Stimulated activated CD8-positive, alpha-beta memory T cell treated with anti-CD3 and anti-CD28 coated beads, Interleukin-7, amount 100 ng/mL, for 1 hour (primary cell): ENCODE measurements around the gene DIO3.

ENCODE experiments used
- DNase-seq, 2 donors: peaks; one replicate each; pipeline ENCODE4 v3.0.0-alpha.2; 2020; ENCODE audit warnings: low read depth in 2 of 2

The DIO3 gene

GRCh38 chr14:101598159-101598558 lies 36.9 kb downstream of the DIO3 start:
- DNase-seq: no peak

DNA sequence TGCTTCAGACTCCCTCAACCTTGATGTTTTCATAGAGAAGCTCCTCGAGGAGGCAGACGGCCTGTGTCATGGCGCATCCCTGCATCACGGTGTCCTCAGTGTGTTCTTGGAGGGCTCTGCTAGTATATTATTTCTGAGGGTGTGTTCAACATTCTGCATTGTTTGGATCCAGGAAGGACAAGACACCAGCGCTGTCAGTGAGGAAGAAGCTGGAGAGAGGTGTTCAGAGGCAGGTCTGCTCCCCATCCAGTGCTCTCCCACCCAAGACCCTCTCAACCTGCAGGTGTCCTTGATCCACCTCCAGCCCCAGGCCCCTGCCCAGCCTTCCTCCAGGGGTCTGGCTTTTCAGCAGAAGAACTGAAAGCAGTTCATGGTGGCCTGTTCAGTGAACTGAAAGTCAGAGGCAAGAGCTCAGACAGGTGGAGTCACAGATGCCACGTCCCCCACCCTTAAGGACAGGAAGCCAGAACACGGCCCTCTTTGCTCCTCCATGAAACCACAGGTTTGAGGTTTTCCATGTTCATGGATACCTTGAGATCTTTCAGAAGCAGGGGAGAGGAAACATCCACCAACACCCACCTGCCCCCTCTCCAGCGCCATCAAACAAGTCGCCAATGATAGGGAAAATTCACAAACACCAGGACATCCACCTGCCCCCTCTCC lies 37.4 kb downstream of the DIO3 start:
- DNase-seq: no peak

- no peak for DNase-seq
These were observed 38.1 kb downstream of the DIO3 start for GRCh38 chr14:101599234-101599885.

DNA sequence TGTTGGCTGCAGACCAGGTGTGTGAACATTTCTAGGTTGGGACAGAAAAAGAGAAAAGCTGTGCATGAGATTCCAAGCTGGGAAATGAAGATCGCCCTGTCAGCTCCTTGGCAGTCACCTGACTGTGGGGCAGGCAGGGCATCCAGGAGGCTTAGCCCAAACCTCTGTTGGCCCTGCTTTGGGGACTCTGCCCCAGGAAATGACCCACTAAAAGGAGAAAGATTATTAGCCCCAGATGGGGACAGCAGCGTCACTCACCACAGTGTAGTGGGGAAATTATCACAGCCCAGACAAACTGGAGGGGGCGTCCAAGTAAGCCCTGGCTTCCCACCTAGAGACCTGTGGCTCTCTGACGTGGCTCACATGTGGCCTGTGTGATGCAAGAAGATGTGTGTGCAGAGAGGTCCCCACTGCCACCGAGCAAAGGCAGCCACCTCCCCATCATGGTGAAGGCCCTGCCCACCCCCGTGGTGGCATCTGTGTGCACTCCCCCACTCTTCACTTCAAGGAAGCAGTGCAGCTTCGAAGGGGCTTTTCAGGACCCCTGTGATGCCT lies 39.1 kb downstream of the DIO3 start:
- DNase-seq: no peak

DNA sequence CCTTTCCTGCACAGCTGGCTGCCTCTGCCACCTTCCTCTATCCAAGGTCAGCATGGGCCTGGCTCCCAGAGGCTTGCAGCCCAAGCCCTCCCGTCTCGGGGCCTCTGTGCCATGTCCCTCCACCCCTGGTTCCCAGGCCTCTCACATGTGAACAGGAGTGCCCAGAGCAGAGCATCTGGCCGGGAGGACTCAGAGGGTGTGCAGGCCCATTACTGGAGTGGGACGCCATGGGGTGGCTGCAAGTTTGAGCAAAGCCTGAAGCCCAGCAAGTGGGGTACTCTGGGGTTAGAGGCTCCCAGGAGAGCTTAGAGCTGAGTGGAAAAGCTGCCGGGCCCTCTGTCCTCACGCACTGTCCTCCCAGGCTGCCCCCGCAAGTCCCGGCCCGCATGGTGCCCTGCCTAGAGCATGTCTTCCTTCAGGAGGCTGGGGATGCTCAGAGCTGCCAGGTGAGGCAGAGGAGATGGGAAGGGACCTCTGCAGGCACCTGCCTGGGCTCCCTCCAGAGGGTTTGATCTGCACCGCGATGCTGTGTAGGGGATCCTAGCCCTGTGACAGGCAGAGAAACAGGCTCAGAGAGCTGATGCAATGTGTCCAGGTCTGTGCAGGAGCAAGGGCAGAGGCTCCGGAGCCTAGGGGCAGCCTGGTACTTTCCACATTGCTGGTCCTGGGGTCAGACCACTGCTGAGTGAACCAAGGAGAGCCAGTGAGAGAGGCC lies 39.8 kb downstream of the DIO3 start:
- DNase-seq: no peak

- DNase-seq: no peak
These were observed 40.5 kb downstream of the DIO3 start for GRCh38 chr14:101601606-101602465.

- no peak for DNase-seq
These were observed 41.2 kb downstream of the DIO3 start for GRCh38 chr14:101602466-101602840.

DNA sequence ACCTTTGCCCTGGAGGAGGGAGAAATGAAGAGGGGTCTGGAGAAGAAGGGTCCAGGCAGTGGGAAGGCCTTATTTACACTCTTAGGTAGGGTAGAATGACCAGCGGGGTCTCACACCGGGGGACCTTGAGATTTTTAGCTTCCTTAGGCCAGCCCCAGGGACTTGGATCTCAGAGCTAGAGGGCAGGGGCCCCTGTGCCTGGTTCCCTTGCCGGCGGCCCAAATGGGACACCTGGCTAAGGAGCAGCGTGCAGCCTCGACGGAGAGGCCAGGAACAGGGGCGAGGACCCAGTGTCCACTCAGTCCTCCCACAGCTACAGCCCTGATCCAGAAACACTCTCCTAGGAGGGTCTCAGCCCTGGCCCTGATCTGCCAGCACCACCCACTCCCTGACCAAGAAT lies 41.8 kb downstream of the DIO3 start:
- DNase-seq: no peak

GRCh38 chr14:101604228-101604934 lies 43.1 kb downstream of the DIO3 start:
- DNase-seq: no peak

- no peak for DNase-seq
These were observed 43.9 kb downstream of the DIO3 start for GRCh38 chr14:101604935-101605780.

DNA sequence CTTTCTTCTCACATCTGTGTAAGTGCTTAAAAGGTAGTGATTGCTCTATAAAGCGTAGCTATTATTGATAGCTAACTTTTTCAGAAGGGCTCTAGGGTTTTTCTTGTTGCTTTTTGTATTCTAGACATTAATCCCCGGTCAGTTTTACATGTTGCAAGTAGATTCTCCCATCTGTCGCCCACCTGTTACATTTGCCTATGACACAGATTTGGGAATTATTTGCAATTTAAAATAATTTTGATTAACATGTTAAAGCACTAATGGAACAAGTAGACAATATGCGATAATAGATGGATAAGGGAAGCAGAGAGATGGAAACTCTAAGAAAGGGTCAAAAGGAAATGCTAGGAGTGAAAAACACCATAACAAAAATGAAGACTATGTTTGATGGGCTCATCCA lies 44.5 kb downstream of the DIO3 start:
- no peak for DNase-seq
